Measurements from ENCODE around the gene TRAPPC5.

Gene TRAPPC5

DNA sequence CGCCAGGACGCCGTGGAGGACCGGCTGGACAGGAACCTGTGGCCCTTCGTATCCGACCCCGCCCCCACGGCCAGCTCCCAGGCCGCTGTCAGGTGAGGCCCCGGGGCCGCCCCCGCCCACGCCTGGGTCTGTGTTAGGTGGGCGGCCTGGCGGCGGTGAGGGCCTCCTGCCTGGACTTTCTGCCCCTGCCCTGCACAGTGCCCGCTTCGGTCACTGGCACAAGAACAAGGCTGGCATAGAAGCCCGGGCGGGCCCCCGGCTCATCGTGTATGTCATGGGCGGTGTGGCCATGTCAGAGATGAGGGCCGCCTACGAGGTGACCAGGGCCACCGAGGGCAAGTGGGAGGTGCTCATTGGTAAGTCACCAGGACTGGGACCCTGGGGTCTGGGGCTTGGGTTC is 33.5 kb upstream of the TRAPPC5 start:
- no peak overlapping the region for H3K4me3 ChIP-seq (replicated peaks; ENCODE audit: low read depth, low read length)
- TF ChIP-seq CTCF (IDR thresholded peaks at IDR 0.05; ENCODE audit: low read length, missing control alignments) = no peak
- DNase-seq (ENCODE audit: low read depth) = no peak

- TF ChIP-seq CTCF (IDR thresholded peaks at IDR 0.05; ENCODE audit: low read length, missing control alignments) = no peak
- DNase-seq (ENCODE audit: low read depth) = no peak
- H3K4me3 ChIP-seq (replicated peaks; ENCODE audit: low read depth, low read length) = no peak overlapping the region
Observed at GRCh38 chr19:7648265-7649014, 32.2 kb upstream of the TRAPPC5 start.

DNA sequence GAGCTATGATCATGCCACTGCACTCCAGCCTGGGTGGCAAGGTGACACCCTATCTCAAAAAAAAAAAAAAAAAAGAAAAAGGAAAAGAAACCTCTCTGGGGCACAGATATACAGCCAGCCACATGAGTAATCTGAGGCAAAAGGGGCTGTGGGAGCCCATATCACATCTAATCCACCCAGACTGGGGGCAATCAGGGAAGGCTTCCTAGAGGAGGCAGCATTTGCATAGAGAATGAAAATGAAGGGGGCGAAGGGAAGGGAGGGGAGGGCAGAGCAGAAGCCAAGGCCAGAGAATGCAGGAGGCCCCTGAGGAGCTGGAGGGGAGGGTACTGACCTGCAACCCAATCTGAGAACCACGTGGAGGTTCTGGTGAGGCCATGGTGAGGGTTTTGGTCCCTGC is 30.5 kb upstream of the TRAPPC5 start:
- no peak for DNase-seq (ENCODE audit: low read depth)
- no peak overlapping the region for H3K4me3 ChIP-seq (replicated peaks; ENCODE audit: low read depth, low read length)
- no peak for TF ChIP-seq CTCF (IDR thresholded peaks at IDR 0.05; ENCODE audit: low read length, missing control alignments)

- peak; percentile 71 for DNase-seq (ENCODE audit: low read depth)
- peak overlapping the region; percentile 19 for H3K4me3 ChIP-seq (replicated peaks; ENCODE audit: low read depth, low read length)
- TF ChIP-seq CTCF (IDR thresholded peaks at IDR 0.05; ENCODE audit: low read length, missing control alignments) = peak; percentile 96
Observed at GRCh38 chr19:7652061-7652641, 28.5 kb upstream of the TRAPPC5 start.

GRCh38 chr19:7654401-7654800 is 26.2 kb upstream of the TRAPPC5 start:
- TF ChIP-seq CTCF (IDR thresholded peaks at IDR 0.05; ENCODE audit: low read length, missing control alignments) = no peak
- no peak overlapping the region for H3K4me3 ChIP-seq (replicated peaks; ENCODE audit: low read depth, low read length)
- DNase-seq (ENCODE audit: low read depth) = no peak

DNA sequence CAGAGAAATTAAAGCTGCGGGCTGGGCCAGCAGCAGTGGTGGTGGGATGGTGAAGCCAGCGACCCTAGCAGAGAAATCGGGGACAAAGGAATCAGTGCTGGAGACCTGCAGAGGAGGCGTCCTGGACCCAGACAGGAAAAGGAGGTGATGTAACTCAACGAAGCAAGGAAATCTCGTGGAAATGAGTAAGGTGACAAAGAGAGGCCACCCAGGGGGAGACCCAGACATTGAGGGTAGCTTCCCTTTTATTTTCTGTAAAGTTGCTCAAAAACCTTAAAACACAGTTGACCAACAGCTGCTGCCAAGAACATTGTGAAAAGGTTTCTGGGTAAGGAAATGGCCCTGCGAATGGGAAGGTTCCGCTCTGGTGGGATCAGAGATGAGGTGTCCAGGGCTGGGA is 25.1 kb upstream of the TRAPPC5 start:
- H3K4me3 ChIP-seq (replicated peaks; ENCODE audit: low read depth, low read length) = no peak overlapping the region
- no peak for TF ChIP-seq CTCF (IDR thresholded peaks at IDR 0.05; ENCODE audit: low read length, missing control alignments)
- no peak for DNase-seq (ENCODE audit: low read depth)

Measured in fibroblast of pulmonary artery (primary cell).